ENCODE measurements around the gene PSTPIP1.

The PSTPIP1 gene

DNA sequence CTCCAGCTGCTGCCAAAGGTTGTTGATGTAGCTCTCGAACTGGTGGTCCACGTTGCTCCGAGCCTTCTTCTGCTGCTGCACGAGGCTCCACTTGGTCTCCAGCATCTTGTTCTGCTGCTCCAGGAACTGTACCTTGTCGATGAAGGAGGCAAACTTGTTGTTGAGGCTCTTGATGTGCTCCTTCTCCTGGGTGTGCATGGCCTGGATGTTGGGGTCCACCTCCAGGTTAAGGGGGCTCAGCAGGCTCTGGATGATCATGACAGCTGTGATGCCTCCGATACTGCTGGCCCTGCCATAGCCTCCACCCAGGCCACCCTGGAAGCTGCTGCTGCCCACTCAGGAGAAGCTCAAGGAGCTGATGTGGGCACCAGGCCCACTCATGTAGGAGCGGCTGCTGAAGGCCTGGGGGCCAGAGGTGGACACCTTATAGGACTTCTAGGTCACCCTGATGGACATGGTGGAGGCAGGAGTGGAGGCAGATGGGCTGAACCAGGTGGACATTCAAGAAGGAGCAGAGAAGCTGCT, 14.9 kb upstream of the PSTPIP1 start:
- TF ChIP-seq CSDC2 (CRISPR knock-in tag; IDR thresholded peaks at IDR 0.05) (no peak), BACH2 (CRISPR knock-in tag; IDR thresholded peaks at IDR 0.05; ENCODE audit: borderline replicate concordance) (no peak), ESRRG (CRISPR knock-in tag; IDR thresholded peaks at IDR 0.05) (no peak), GLIS3 (CRISPR knock-in tag; IDR thresholded peaks at IDR 0.05) (no peak), PPARA (CRISPR knock-in tag; IDR thresholded peaks at IDR 0.05; ENCODE audit: borderline replicate concordance) (no peak), OSR1 (CRISPR knock-in tag; IDR thresholded peaks at IDR 0.05) (no peak), TOX (CRISPR knock-in tag; IDR thresholded peaks at IDR 0.05; ENCODE audit: borderline replicate concordance) (no peak), SNAI2 (CRISPR knock-in tag; IDR thresholded peaks at IDR 0.05) (no peak), CSRNP3 (CRISPR knock-in tag; IDR thresholded peaks at IDR 0.05) (no peak), ZNF8 (CRISPR knock-in tag; IDR thresholded peaks at IDR 0.05) (no peak), ZNF565 (CRISPR knock-in tag; conservative IDR thresholded peaks at IDR 0.05; ENCODE audit: low read depth) (no peak), ISL1 (CRISPR knock-in tag; IDR thresholded peaks at IDR 0.05) (no peak)
- TF ChIP-seq, protein P1, sequence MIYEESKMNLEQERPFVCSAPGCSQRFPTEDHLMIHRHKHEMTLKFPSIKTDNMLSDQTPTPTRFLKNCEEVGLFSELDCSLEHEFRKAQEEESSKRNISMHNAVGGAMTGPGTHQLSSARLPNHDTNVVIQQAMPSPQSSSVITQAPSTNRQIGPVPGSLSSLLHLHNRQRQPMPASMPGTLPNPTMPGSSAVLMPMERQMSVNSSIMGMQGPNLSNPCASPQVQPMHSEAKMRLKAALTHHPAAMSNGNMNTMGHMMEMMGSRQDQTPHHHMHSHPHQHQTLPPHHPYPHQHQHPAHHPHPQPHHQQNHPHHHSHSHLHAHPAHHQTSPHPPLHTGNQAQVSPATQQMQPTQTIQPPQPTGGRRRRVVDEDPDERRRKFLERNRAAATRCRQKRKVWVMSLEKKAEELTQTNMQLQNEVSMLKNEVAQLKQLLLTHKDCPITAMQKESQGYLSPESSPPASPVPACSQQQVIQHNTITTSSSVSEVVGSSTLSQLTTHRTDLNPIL (CRISPR knock-in tag; IDR thresholded peaks at IDR 0.05; ENCODE audit: low read depth), result no peak
- TF ChIP-seq, protein P2, sequence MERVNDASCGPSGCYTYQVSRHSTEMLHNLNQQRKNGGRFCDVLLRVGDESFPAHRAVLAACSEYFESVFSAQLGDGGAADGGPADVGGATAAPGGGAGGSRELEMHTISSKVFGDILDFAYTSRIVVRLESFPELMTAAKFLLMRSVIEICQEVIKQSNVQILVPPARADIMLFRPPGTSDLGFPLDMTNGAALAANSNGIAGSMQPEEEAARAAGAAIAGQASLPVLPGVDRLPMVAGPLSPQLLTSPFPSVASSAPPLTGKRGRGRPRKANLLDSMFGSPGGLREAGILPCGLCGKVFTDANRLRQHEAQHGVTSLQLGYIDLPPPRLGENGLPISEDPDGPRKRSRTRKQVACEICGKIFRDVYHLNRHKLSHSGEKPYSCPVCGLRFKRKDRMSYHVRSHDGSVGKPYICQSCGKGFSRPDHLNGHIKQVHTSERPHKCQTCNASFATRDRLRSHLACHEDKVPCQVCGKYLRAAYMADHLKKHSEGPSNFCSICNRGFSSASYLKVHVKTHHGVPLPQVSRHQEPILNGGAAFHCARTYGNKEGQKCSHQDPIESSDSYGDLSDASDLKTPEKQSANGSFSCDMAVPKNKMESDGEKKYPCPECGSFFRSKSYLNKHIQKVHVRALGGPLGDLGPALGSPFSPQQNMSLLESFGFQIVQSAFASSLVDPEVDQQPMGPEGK (CRISPR knock-in tag; IDR thresholded peaks at IDR 0.05; ENCODE audit: borderline replicate concordance), result no peak
- TF ChIP-seq, protein P3, sequence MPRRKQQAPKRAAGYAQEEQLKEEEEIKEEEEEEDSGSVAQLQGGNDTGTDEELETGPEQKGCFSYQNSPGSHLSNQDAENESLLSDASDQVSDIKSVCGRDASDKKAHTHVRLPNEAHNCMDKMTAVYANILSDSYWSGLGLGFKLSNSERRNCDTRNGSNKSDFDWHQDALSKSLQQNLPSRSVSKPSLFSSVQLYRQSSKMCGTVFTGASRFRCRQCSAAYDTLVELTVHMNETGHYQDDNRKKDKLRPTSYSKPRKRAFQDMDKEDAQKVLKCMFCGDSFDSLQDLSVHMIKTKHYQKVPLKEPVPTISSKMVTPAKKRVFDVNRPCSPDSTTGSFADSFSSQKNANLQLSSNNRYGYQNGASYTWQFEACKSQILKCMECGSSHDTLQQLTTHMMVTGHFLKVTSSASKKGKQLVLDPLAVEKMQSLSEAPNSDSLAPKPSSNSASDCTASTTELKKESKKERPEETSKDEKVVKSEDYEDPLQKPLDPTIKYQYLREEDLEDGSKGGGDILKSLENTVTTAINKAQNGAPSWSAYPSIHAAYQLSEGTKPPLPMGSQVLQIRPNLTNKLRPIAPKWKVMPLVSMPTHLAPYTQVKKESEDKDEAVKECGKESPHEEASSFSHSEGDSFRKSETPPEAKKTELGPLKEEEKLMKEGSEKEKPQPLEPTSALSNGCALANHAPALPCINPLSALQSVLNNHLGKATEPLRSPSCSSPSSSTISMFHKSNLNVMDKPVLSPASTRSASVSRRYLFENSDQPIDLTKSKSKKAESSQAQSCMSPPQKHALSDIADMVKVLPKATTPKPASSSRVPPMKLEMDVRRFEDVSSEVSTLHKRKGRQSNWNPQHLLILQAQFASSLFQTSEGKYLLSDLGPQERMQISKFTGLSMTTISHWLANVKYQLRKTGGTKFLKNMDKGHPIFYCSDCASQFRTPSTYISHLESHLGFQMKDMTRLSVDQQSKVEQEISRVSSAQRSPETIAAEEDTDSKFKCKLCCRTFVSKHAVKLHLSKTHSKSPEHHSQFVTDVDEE (CRISPR knock-in tag; IDR thresholded peaks at IDR 0.05), result no peak
- no peak for ATAC-seq

DNA sequence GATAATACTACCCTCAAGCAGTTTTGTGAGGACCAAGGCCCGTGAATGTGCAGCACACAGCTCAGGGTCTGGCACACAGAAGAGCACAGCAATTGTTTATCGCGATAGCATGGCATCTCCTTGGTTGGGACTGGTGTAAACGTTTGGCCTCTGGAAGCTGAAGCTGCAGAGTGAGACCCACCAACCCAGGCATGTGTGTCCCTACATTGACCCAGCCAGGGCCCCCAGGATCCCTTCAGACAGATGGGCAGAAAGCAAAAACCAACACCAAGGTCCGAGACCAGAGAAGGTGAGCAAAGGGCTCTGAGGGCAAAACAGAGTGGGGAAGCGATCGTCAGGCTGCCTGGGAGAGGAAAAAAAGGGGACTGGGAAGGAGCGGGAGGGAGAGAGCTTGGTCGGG, 12.6 kb upstream of the PSTPIP1 start:
- no peak for ATAC-seq
- TF ChIP-seq ZFP3 (CRISPR knock-in tag; IDR thresholded peaks at IDR 0.05) (no peak), ARNTL (CRISPR knock-in tag; IDR thresholded peaks at IDR 0.05; ENCODE audit: borderline replicate concordance, low read depth) (no peak), ZNF70 (CRISPR knock-in tag; IDR thresholded peaks at IDR 0.05) (no peak), CSRNP3 (CRISPR knock-in tag; IDR thresholded peaks at IDR 0.05) (no peak), ZC3H10 (CRISPR knock-in tag; IDR thresholded peaks at IDR 0.05) (no peak), RARB (CRISPR knock-in tag; IDR thresholded peaks at IDR 0.05) (no peak), TOX (CRISPR knock-in tag; IDR thresholded peaks at IDR 0.05; ENCODE audit: borderline replicate concordance) (no peak)
- TF ChIP-seq, protein P2 (CRISPR knock-in tag; IDR thresholded peaks at IDR 0.05; ENCODE audit: borderline replicate concordance), result no peak
- TF ChIP-seq, protein P1 (CRISPR knock-in tag; IDR thresholded peaks at IDR 0.05; ENCODE audit: low read depth), result no peak

Data from SK-N-SH treated with all-trans-retinoic acid at 6 μM for 48 hours (cell line).